PC-9 (cell line): ENCODE data around the gene SHFL. TPM values are rescaled to one million over a fixed set of nuclear protein-coding genes. Genes with fewer than 3 reads are reported as not detected.

ENCODE experiments used
- BruUV-seq: library from RNA; stranded (reverse); fragments of 400-500 nt; replicated peaks from 2 replicates; lab custom pipeline; 2021; lab: Mats Ljungman, UMichigan
- CTCF ChIA-PET: fragments of 300-600 bp; sonication (Branson Sonifier 250); formaldehyde crosslinking; loops from one replicate; lab custom pipeline; 2022; ENCODE audit warnings: antibody characterized with exemption; lab: Charles Lee
- POLR2A ChIA-PET: fragments of 300-600 bp; sonication (Branson Sonifier 250); formaldehyde crosslinking; loops from one replicate; lab custom pipeline; 2022; ENCODE audit warnings: antibody characterized with exemption; ENCODE audit not compliant: unreplicated experiment; lab: Charles Lee
- DNase-seq, 2 experiments: peaks; one replicate each; pipeline versions ENCODE4 v3.0.0 to v3.0.0-alpha.2; 2015 to 2022; ENCODE audit warnings: mixed read lengths in 1 of 2
- H2AFZ ChIP-seq: fragments of 200-600 bp; sonication (generic); 2 replicates; pipeline ENCODE4 v1.8.1; 2017; ENCODE audit warnings: antibody characterized with exemption
- H3F3A ChIP-seq: fragments of 200-600 bp; sonication (generic); 2 replicates; pipeline ENCODE4 v1.8.1; 2017; ENCODE audit warnings: antibody characterized with exemption, mild to moderate bottlenecking, low read depth; ENCODE audit not compliant: insufficient read depth
- H3K27ac ChIP-seq: fragments of 200-600 bp; sonication (generic); 2 replicates; pipeline ENCODE4 v1.6.1; 2016; ENCODE audit warnings: mixed run types
- H3K27me3 ChIP-seq: fragments of 200-600 bp; sonication (generic); 2 replicates; pipeline ENCODE4 v1.6.1; 2016; ENCODE audit warnings: low read depth, mixed run types; ENCODE audit not compliant: insufficient read depth
- H3K36me3 ChIP-seq: fragments of 200-600 bp; sonication (generic); 2 replicates; pipeline ENCODE4 v1.6.1; 2016; ENCODE audit warnings: low read depth, mixed run types
- H3K4me1 ChIP-seq: fragments of 200-600 bp; sonication (generic); replicated peaks from 2 replicates; pipeline ENCODE4 v1.6.1; 2016; ENCODE audit warnings: mixed run types; ENCODE audit not compliant: insufficient read depth
- H3K4me2 ChIP-seq: fragments of 200-600 bp; sonication (generic); 2 replicates; pipeline ENCODE4 v1.6.1; 2017; ENCODE audit warnings: mixed run types
- H3K4me3 ChIP-seq: fragments of 200-600 bp; sonication (generic); 2 replicates; pipeline ENCODE4 v1.6.1; 2016; ENCODE audit warnings: mixed run types
- H3K79me2 ChIP-seq: fragments of 200-600 bp; sonication (generic); 2 replicates; pipeline ENCODE4 v1.6.1; 2017; ENCODE audit warnings: low read depth, mixed run types
- H3K9me2 ChIP-seq: fragments of 200-600 bp; sonication (generic); 2 replicates; pipeline ENCODE4 v1.8.1; 2017; ENCODE audit warnings: mild to moderate bottlenecking; ENCODE audit not compliant: insufficient read depth
- H3K9me3 ChIP-seq: fragments of 200-600 bp; sonication (generic); 2 replicates; pipeline ENCODE4 v1.8.1; 2016; ENCODE audit warnings: low read depth; ENCODE audit not compliant: insufficient read depth
- H4K20me1 ChIP-seq: fragments of 200-600 bp; sonication (generic); 2 replicates; pipeline ENCODE4 v1.8.1; 2017; ENCODE audit not compliant: insufficient read depth
- EZH2 ChIP-seq: fragments of 200-600 bp; sonication (generic); IDR thresholded peaks from 2 replicates; pipeline ENCODE4 v1.8.0; 2017; ENCODE audit warnings: antibody characterized with exemption, low read depth
- intact Hi-C: fragments of 100-400 bp; cut with micrococcal nuclease; formaldehyde crosslinking; loops from one replicate; pipeline ENCODE4 v1.10.0; 2022; ENCODE audit not compliant: unreplicated experiment
- total RNA-seq: library from RNA; stranded (reverse); gene quantifications from 2 replicates; pipeline ENCODE4 v1.2.3, GENCODE V29; 2021
- TF ChIP-seq, protein P1 (sequence below): fragments of 200-600 bp; sonication (generic); conservative IDR thresholded peaks from 2 replicates; pipeline ENCODE4 v1.6.1; 2017; ENCODE audit warnings: mixed run types, antibody characterized with exemption, mild to moderate bottlenecking, moderate library complexity

Gene SHFL
- total RNA-seq, 1 experiment from 2014 or later = 25.6 TPM

DNA sequence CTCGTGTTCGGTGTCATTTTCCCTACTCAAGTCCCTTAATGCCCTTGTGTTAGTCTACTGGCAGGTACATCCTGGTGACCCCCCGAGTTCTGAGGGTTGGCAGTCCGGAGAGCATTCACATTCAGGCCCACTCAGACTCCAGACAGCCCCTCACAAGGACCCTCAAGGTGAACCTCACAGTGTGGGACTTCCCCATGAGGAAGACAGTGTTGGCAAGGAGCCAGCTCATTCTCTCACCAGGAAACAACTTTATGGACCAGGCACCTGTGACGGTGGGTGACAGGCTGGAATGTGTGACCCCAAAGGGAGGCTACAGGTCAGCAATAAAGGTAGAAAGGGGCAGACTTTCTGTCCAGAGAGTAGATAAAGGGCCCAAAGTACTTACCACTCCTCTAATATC is 48.3 kb upstream of the SHFL start:
- ChIA-PET CTCF (no interaction called here), POLR2A (interaction anchor here (0.5 to 0.7 kb wide), 2 partner anchors 9 to 10 kb away, joined by 3 to 5 read pairs; no protein-coding TSS in a partner anchor)
- H3K4me3 ChIP-seq = no peak overlapping the region
- DNase-seq = peak in 1 of 2 experiments; percentile 8
- no peaks in the 10 kb centered on the region for H3K9me3 ChIP-seq
- no peak overlapping the region for H3K27ac ChIP-seq
- H3K36me3 ChIP-seq = no peaks in the 10 kb centered on the region
- H3K79me2 ChIP-seq = no peaks in the 10 kb centered on the region
- no peaks in the 10 kb centered on the region for H3K4me1 ChIP-seq
- BruUV-seq = no TSS peak
- no peaks in the 10 kb centered on the region for H3F3A ChIP-seq
- no peak overlapping the region for H3K4me2 ChIP-seq
- peaks cover 85% of the 10 kb centered on the region for H3K27me3 ChIP-seq
- no peaks in the 10 kb centered on the region for H3K9me2 ChIP-seq
- H4K20me1 ChIP-seq = no peaks in the 10 kb centered on the region
- intact Hi-C loops = no loop called here
- no peak overlapping the region for H2AFZ ChIP-seq
- TF ChIP-seq, protein P1, sequence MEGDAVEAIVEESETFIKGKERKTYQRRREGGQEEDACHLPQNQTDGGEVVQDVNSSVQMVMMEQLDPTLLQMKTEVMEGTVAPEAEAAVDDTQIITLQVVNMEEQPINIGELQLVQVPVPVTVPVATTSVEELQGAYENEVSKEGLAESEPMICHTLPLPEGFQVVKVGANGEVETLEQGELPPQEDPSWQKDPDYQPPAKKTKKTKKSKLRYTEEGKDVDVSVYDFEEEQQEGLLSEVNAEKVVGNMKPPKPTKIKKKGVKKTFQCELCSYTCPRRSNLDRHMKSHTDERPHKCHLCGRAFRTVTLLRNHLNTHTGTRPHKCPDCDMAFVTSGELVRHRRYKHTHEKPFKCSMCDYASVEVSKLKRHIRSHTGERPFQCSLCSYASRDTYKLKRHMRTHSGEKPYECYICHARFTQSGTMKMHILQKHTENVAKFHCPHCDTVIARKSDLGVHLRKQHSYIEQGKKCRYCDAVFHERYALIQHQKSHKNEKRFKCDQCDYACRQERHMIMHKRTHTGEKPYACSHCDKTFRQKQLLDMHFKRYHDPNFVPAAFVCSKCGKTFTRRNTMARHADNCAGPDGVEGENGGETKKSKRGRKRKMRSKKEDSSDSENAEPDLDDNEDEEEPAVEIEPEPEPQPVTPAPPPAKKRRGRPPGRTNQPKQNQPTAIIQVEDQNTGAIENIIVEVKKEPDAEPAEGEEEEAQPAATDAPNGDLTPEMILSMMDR = no peak

DNA sequence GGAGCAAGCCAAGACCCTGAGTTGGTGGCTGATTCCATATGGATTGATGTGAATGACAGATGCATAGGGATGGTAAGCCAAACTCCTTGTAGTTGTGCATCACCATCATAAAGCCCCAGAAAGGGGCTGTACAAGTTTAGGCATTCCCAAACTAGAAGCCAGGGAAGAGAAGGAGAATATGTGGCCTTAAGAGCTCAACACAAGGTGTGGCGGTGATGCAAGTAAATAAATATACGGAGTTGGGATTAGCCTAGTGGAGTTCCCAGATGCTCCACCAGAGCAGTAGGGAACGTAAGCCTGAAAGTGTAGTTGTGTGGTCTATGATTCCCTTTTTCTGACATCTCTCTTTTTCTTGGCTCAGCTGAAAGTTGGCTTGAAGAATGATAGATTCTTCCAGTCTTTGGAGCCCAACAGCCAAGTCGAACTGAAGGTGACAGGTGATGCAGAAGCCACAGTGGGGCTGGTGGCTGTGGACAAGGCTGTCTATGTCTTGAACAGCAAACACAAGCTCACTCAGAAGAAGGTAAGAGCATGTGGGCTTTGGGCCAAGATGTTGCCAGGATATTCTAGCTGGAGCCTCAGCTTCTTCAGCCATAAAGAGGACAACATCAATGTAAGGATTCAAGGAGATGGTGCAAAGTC is 42.7 kb upstream of the SHFL start:
- no peaks in the 10 kb centered on the region for H4K20me1 ChIP-seq
- H3K4me3 ChIP-seq = no peak overlapping the region
- no peaks in the 10 kb centered on the region for H3K9me2 ChIP-seq
- H2AFZ ChIP-seq = no peak overlapping the region
- CTCF ChIA-PET = no interaction called here
- H3K27ac ChIP-seq = no peak overlapping the region
- no peak overlapping the region for H3K4me2 ChIP-seq
- no peaks in the 10 kb centered on the region for H3K9me3 ChIP-seq
- POLR2A ChIA-PET = no interaction called here
- peak in 1 of 2 experiments; percentile 16 for DNase-seq
- intact Hi-C loops = no loop called here
- H3K79me2 ChIP-seq = no peaks in the 10 kb centered on the region
- H3F3A ChIP-seq = no peaks in the 10 kb centered on the region
- BruUV-seq = no TSS peak
- H3K4me1 ChIP-seq = no peaks in the 10 kb centered on the region
- peaks cover 53% of the 10 kb centered on the region for H3K27me3 ChIP-seq
- no peaks in the 10 kb centered on the region for H3K36me3 ChIP-seq
- TF ChIP-seq, protein P1 = no peak
- no peak for TF ChIP-seq EZH2

DNA sequence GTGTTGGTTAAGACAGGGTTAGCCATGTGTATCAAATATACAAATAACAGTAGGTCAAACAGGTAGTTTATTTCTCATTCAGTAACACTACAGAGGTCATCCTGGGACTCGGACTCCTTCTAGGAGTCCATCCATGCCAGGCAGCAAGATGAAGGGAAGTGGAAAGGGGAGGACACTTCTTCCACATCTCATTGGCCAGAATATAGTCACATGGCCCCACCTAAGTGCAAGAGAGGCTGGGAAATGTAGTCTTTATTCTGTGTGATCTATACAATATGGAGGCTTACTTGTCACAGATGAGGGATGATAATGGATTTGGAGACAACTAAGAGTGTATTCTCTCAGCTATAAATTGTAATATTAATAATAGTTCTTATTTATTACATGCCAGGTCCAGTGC is 41.7 kb upstream of the SHFL start:
- H3K79me2 ChIP-seq = no peaks in the 10 kb centered on the region
- H3K9me2 ChIP-seq = no peaks in the 10 kb centered on the region
- ChIA-PET POLR2A (no interaction called here), CTCF (no interaction called here)
- H2AFZ ChIP-seq = no peak overlapping the region
- no TSS peak for BruUV-seq
- no peak overlapping the region for H3K4me3 ChIP-seq
- no peaks in the 10 kb centered on the region for H3K36me3 ChIP-seq
- H3K27me3 ChIP-seq = peaks cover 45% of the 10 kb centered on the region
- peak in 1 of 2 experiments; percentile 19 for DNase-seq
- no peak overlapping the region for H3K27ac ChIP-seq
- TF ChIP-seq, protein P1 = no peak
- no peak for TF ChIP-seq EZH2
- no peaks in the 10 kb centered on the region for H3K9me3 ChIP-seq
- H3K4me2 ChIP-seq = no peak overlapping the region
- intact Hi-C loops = no loop called here
- no peaks in the 10 kb centered on the region for H3K4me1 ChIP-seq
- H3F3A ChIP-seq = no peaks in the 10 kb centered on the region
- H4K20me1 ChIP-seq = no peaks in the 10 kb centered on the region
